Measurements from ENCODE around the gene BRF1.

BRF1 gene

DNA sequence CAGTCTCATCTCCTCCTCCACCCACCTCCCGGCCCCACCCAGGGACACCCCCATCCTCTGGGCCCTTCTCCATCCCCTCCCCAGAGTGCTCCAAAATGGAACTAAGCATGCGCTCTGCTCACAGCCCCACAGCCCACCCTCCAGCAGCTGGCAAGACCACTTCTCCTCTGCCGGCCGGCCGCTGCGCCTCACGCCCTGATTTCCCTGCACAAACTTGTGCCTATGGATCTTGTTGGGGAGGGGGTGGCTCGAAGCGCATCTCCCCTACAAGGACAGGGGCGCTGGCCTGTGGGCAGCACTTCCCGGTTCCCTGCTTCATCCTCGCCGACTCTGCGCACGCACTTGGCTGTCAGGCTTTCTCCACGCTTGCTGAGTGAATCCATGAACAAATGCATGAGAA lies 100.2 kb downstream of the BRF1 start:
- Histone ChIP-seq H3K27me3 (ENCODE audit: control insufficient read depth in 1 of 2, insufficient read depth in 2 of 2, low read length in 2 of 2) (peaks cover 29 to 76% of the 10 kb centered on the region in 2 donors), H3K27ac (ENCODE audit: low read depth, low read length) (no peak overlapping the region), H3K9ac (ENCODE audit: low read length) (no peak overlapping the region), H3K36me3 (ENCODE audit: insufficient read depth, low read length) (no peaks in the 10 kb centered on the region), H3K4me3 (ENCODE audit: low read depth in 1 of 2, low read length in 2 of 2) (no peak overlapping the region), H3K4me1 (ENCODE audit: insufficient read depth, low read length) (peaks cover 16% of the 10 kb centered on the region), H3K9me3 (ENCODE audit: low read length) (no peaks in the 10 kb centered on the region)

GRCh38 chr14:105200074-105200473 lies 100.7 kb downstream of the BRF1 start:
- H3K27me3 ChIP-seq (ENCODE audit: control insufficient read depth in 1 of 2, insufficient read depth in 2 of 2, low read length in 2 of 2), result peaks cover 34 to 82% of the 10 kb centered on the region in 2 donors
- H3K4me3 ChIP-seq (ENCODE audit: low read depth in 1 of 2, low read length in 2 of 2), result no peak overlapping the region
- peaks cover 14% of the 10 kb centered on the region for H3K4me1 ChIP-seq (ENCODE audit: insufficient read depth, low read length)
- H3K36me3 ChIP-seq (ENCODE audit: insufficient read depth, low read length), result no peaks in the 10 kb centered on the region
- no peak overlapping the region for H3K9ac ChIP-seq (ENCODE audit: low read length)
- H3K9me3 ChIP-seq (ENCODE audit: low read length), result no peaks in the 10 kb centered on the region
- no peak overlapping the region for H3K27ac ChIP-seq (ENCODE audit: low read depth, low read length)

GRCh38 chr14:105199093-105199492 lies 101.7 kb downstream of the BRF1 start:
- Histone ChIP-seq H3K4me3 (ENCODE audit: low read depth in 1 of 2, low read length in 2 of 2) (no peak overlapping the region), H3K9ac (ENCODE audit: low read length) (no peak overlapping the region), H3K9me3 (ENCODE audit: low read length) (no peaks in the 10 kb centered on the region), H3K36me3 (ENCODE audit: insufficient read depth, low read length) (no peaks in the 10 kb centered on the region), H3K27me3 (ENCODE audit: control insufficient read depth in 1 of 2, insufficient read depth in 2 of 2, low read length in 2 of 2) (peaks cover 40 to 91% of the 10 kb centered on the region in 2 donors), H3K4me1 (ENCODE audit: insufficient read depth, low read length) (peaks cover 4% of the 10 kb centered on the region), H3K27ac (ENCODE audit: low read depth, low read length) (no peak overlapping the region)

DNA sequence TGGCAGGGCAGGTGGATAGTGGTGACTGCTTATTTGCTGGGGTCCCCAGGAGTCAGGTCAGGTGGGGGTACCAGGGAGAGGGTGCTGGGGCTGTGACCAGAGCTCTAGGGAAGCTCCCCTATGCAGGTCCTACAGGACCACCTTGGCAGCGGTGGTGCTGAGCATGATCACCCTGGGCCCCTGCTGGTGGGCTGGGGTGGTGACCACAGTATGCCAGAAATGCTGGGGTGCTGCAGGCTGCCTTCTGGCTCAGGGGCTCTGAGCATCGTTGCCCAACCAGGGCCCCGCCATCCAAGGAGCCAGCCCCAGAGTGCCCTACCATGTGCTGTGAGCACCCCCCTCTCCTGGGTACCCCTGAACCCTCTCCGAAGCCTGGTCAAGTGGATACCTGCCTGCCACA lies 102.2 kb downstream of the BRF1 start:
- Histone ChIP-seq H3K36me3 (ENCODE audit: insufficient read depth, low read length) (no peaks in the 10 kb centered on the region), H3K27ac (ENCODE audit: low read depth, low read length) (no peak overlapping the region), H3K9me3 (ENCODE audit: low read length) (no peaks in the 10 kb centered on the region), H3K4me1 (ENCODE audit: insufficient read depth, low read length) (no peaks in the 10 kb centered on the region), H3K27me3 (ENCODE audit: control insufficient read depth in 1 of 2, insufficient read depth in 2 of 2, low read length in 2 of 2) (peaks cover 45 to 96% of the 10 kb centered on the region in 2 donors), H3K9ac (ENCODE audit: low read length) (no peak overlapping the region), H3K4me3 (ENCODE audit: low read depth in 1 of 2, low read length in 2 of 2) (no peak overlapping the region)

DNA sequence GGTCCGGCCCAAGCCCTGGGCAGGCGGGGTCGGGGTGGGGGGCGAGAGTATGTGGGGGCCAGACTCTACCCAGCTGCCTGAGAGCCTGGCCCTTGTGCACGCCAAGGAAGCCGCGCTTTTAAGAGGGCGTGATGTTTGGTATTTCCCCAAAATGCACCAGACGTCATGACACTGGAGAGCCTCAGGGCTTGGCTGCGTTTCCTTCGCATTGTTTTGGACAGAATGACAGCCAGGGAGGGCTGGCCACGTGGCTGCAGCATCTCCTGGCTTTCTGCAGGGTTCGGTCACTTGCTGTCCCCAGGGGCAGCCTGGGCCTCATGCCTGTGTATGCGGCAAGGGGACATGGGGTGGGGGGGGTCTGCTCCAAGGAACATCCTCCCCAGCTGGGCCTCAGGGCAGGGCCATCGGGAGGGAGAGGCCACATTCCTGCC lies 103.6 kb downstream of the BRF1 start:
- H3K27me3 ChIP-seq (ENCODE audit: control insufficient read depth in 1 of 2, insufficient read depth in 2 of 2, low read length in 2 of 2), result peaks cover 51 to 97% of the 10 kb centered on the region in 2 donors
- H3K9ac ChIP-seq (ENCODE audit: low read length), result no peak overlapping the region
- H3K27ac ChIP-seq (ENCODE audit: low read depth, low read length), result no peak overlapping the region
- H3K4me1 ChIP-seq (ENCODE audit: insufficient read depth, low read length), result no peaks in the 10 kb centered on the region
- H3K9me3 ChIP-seq (ENCODE audit: low read length), result no peaks in the 10 kb centered on the region
- no peaks in the 10 kb centered on the region for H3K36me3 ChIP-seq (ENCODE audit: insufficient read depth, low read length)
- H3K4me3 ChIP-seq (ENCODE audit: low read depth in 1 of 2, low read length in 2 of 2), result no peak overlapping the region

GRCh38 chr14:105196265-105196960 lies 104.4 kb downstream of the BRF1 start:
- peaks cover 51 to 89% of the 10 kb centered on the region in 2 donors for H3K27me3 ChIP-seq (ENCODE audit: control insufficient read depth in 1 of 2, insufficient read depth in 2 of 2, low read length in 2 of 2)
- H3K27ac ChIP-seq (ENCODE audit: low read depth, low read length), result no peak overlapping the region

GRCh38 chr14:105195522-105196264 lies 105.1 kb downstream of the BRF1 start:
- no peaks in the 10 kb centered on the region for H3K36me3 ChIP-seq (ENCODE audit: insufficient read depth, low read length)
- no peak overlapping the region for H3K9ac ChIP-seq (ENCODE audit: low read length)
- H3K4me3 ChIP-seq (ENCODE audit: low read depth in 1 of 2, low read length in 2 of 2), result no peak overlapping the region
- H3K9me3 ChIP-seq (ENCODE audit: low read length), result no peaks in the 10 kb centered on the region
- H3K27ac ChIP-seq (ENCODE audit: low read depth, low read length), result no peak overlapping the region
- peaks cover 45 to 88% of the 10 kb centered on the region in 2 donors for H3K27me3 ChIP-seq (ENCODE audit: control insufficient read depth in 1 of 2, insufficient read depth in 2 of 2, low read length in 2 of 2)
- H3K4me1 ChIP-seq (ENCODE audit: insufficient read depth, low read length), result no peaks in the 10 kb centered on the region

More at GRCh38 chr14:105196265-105196960, 104.4 kb downstream of the BRF1 start:
- no peaks in the 10 kb centered on the region for H3K4me1 ChIP-seq (ENCODE audit: insufficient read depth, low read length)
- no peaks in the 10 kb centered on the region for H3K9me3 ChIP-seq (ENCODE audit: low read length)
- no peaks in the 10 kb centered on the region for H3K36me3 ChIP-seq (ENCODE audit: insufficient read depth, low read length)
- H3K4me3 ChIP-seq (ENCODE audit: low read depth in 1 of 2, low read length in 2 of 2), result no peak overlapping the region
- H3K9ac ChIP-seq (ENCODE audit: low read length), result no peak overlapping the region

- H3K4me1 ChIP-seq (ENCODE audit: insufficient read depth, low read length), result no peaks in the 10 kb centered on the region
- no peak overlapping the region for H3K9ac ChIP-seq (ENCODE audit: low read length)
- H3K9me3 ChIP-seq (ENCODE audit: low read length), result no peaks in the 10 kb centered on the region
- no peak overlapping the region for H3K27ac ChIP-seq (ENCODE audit: low read depth, low read length)
- no peaks in the 10 kb centered on the region for H3K36me3 ChIP-seq (ENCODE audit: insufficient read depth, low read length)
- peaks cover 39 to 81% of the 10 kb centered on the region in 2 donors for H3K27me3 ChIP-seq (ENCODE audit: control insufficient read depth in 1 of 2, insufficient read depth in 2 of 2, low read length in 2 of 2)
- H3K4me3 ChIP-seq (ENCODE audit: low read depth in 1 of 2, low read length in 2 of 2), result no peak overlapping the region
Observed at GRCh38 chr14:105195051-105195450, 105.8 kb downstream of the BRF1 start.

DNA sequence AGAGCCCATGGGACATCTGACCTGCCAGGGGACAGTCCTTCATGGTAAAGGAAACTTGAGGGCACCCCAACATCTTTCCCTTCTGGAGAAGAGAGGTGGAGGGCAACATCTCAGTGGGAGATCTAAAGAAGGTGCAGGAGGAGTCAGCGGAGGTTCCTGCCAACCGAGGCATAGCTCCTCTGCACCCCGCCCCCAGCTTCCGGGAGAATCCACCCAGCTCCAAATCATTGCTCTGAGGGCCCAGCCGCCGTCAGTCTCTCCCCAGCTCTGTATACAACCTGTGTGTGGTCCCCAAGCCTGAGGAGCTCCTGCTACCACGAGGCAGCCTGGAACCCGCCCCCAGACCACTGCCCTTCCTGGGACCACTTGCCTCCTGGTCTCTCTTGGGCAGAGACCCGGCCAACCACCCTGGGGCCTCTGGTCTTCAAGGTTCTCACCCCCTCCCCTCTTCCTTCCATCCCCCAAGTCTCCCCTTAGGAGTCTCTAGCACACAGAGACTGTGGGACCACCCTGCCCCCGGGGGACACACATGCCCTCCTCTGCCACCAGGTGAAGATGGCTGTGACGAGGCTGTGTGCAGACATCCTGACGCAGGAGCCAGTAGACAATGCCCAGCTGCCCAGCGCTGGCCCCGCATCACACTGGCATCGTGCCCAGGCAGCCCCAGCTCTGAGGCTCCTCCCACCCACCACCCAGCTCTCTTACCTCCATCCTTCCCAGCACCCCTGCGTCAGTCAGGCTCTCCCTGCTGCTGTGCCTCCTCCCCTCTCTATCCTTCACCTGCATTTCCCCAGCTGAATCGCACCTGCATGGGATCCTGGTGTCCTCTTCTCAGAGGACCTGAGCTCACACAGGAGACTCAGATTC lies 106.7 kb downstream of the BRF1 start:
- Histone ChIP-seq H3K4me1 (ENCODE audit: insufficient read depth, low read length) (no peaks in the 10 kb centered on the region), H3K4me3 (ENCODE audit: low read depth in 1 of 2, low read length in 2 of 2) (no peak overlapping the region), H3K27me3 (ENCODE audit: control insufficient read depth in 1 of 2, insufficient read depth in 2 of 2, low read length in 2 of 2) (peaks cover 33 to 72% of the 10 kb centered on the region in 2 donors), H3K27ac (ENCODE audit: low read depth, low read length) (no peak overlapping the region), H3K9me3 (ENCODE audit: low read length) (no peaks in the 10 kb centered on the region), H3K9ac (ENCODE audit: low read length) (no peak overlapping the region), H3K36me3 (ENCODE audit: insufficient read depth, low read length) (no peaks in the 10 kb centered on the region)

GRCh38 chr14:105192866-105193731 lies 107.7 kb downstream of the BRF1 start:
- Histone ChIP-seq H3K27me3 (ENCODE audit: control insufficient read depth in 1 of 2, insufficient read depth in 2 of 2, low read length in 2 of 2) (peaks cover 27 to 62% of the 10 kb centered on the region in 2 donors), H3K4me1 (ENCODE audit: insufficient read depth, low read length) (no peaks in the 10 kb centered on the region), H3K9ac (ENCODE audit: low read length) (no peak overlapping the region)

More at GRCh38 chr14:105192866-105193731, 107.7 kb downstream of the BRF1 start:
- H3K9me3 ChIP-seq (ENCODE audit: low read length), result no peaks in the 10 kb centered on the region
- no peak overlapping the region for H3K27ac ChIP-seq (ENCODE audit: low read depth, low read length)
- H3K4me3 ChIP-seq (ENCODE audit: low read depth in 1 of 2, low read length in 2 of 2), result no peak overlapping the region
- H3K36me3 ChIP-seq (ENCODE audit: insufficient read depth, low read length), result no peaks in the 10 kb centered on the region

All from muscle layer of colon (tissue), 2 donors.